ENCODE measurements around the gene SLC27A4. TPM values are rescaled to one million over a fixed set of nuclear protein-coding genes. Genes with fewer than 3 reads are reported as not detected.

Gene SLC27A4
- total RNA-seq, 1 donor from 2014 or later, result 26.4 TPM

DNA sequence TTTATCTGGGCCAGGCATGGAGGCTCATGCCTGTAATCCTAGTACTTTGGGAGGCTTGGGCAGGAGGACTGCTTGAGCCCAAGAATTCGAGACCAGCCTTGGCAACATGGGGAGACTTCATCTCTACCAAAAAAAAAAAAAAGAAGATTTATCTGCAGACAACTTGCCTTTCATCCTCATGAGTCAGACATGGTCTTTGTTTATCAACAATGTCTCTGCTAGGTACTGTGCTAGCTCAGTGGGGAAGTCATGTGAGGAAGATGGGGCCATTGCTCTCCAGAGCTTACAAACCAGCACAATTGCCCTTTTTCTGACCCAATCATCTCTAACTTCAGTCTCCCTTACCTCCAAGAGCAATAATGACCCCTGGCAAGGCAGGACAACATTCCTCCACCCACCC lies 32.5 kb downstream of the SLC27A4 start:
- Mint-ChIP-seq H3K4me1 (ENCODE audit: low read depth) (peaks cover 20% of the 10 kb centered on the region), H3K36me3 (ENCODE audit: insufficient read depth) (no peaks in the 10 kb centered on the region), H3K27me3 (no peaks in the 10 kb centered on the region), H3K4me3 (ENCODE audit: low read depth) (peak overlapping the region; percentile 97), H3K27ac (no peak overlapping the region), H3K9me3 (ENCODE audit: low read depth) (no peaks in the 10 kb centered on the region)
- TF ChIP-seq CTCF (IDR thresholded peaks at IDR 0.05; ENCODE audit: unreplicated experiment), result no peak
- DNase-seq (ENCODE audit: low spot score, unreplicated experiment), result no peak

GRCh38 chr9:128374221-128374675 lies 33.9 kb downstream of the SLC27A4 start:
- no peaks in the 10 kb centered on the region for H3K27me3 Mint-ChIP-seq
- no peaks in the 10 kb centered on the region for H3K9me3 Mint-ChIP-seq (ENCODE audit: low read depth)
- H3K4me1 Mint-ChIP-seq (ENCODE audit: low read depth), result peaks cover 20% of the 10 kb centered on the region
- no peak overlapping the region for H3K4me3 Mint-ChIP-seq (ENCODE audit: low read depth)
- no peak for TF ChIP-seq CTCF (IDR thresholded peaks at IDR 0.05; ENCODE audit: unreplicated experiment)
- H3K27ac Mint-ChIP-seq, result no peak overlapping the region
- no peaks in the 10 kb centered on the region for H3K36me3 Mint-ChIP-seq (ENCODE audit: insufficient read depth)
- DNase-seq (ENCODE audit: low spot score, unreplicated experiment), result no peak

DNA sequence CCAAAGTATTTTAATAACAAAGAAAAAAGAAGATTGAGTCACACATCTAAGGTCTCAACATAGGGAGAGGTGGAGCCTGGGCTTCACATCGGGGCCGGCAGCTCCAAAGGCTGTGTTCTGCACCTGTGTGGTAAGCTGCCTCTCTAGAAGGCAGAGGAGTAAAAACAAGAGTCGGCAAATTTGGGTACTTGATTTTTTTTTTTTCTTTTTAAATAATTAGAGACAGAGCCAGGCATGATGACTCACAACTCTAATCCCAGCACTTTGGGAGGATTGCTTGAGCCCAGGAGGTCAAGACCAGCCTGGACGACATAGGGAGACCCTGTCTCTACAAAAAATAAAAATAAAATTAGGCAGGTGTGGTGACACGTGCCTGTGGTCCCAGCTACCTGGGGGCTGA lies 35.5 kb downstream of the SLC27A4 start:
- H3K36me3 Mint-ChIP-seq (ENCODE audit: insufficient read depth), result no peaks in the 10 kb centered on the region
- H3K9me3 Mint-ChIP-seq (ENCODE audit: low read depth), result no peaks in the 10 kb centered on the region
- no peak for DNase-seq (ENCODE audit: low spot score, unreplicated experiment)
- peaks cover 12% of the 10 kb centered on the region for H3K4me1 Mint-ChIP-seq (ENCODE audit: low read depth)
- H3K27me3 Mint-ChIP-seq, result no peaks in the 10 kb centered on the region
- H3K4me3 Mint-ChIP-seq (ENCODE audit: low read depth), result no peak overlapping the region
- TF ChIP-seq CTCF (IDR thresholded peaks at IDR 0.05; ENCODE audit: unreplicated experiment), result no peak
- H3K27ac Mint-ChIP-seq, result no peak overlapping the region

- DNase-seq (ENCODE audit: low spot score, unreplicated experiment), result no peak
- Mint-ChIP-seq H3K27ac (no peak overlapping the region), H3K27me3 (no peaks in the 10 kb centered on the region), H3K36me3 (ENCODE audit: insufficient read depth) (peaks cover 4% of the 10 kb centered on the region), H3K4me1 (ENCODE audit: low read depth) (no peaks in the 10 kb centered on the region), H3K4me3 (ENCODE audit: low read depth) (no peak overlapping the region), H3K9me3 (ENCODE audit: low read depth) (no peaks in the 10 kb centered on the region)
- TF ChIP-seq CTCF (IDR thresholded peaks at IDR 0.05; ENCODE audit: unreplicated experiment), result no peak
Measured at GRCh38 chr9:128382261-128382660, 41.9 kb downstream of the SLC27A4 start.

- no peak overlapping the region for H3K27ac Mint-ChIP-seq
- H3K27me3 Mint-ChIP-seq, result no peaks in the 10 kb centered on the region
- DNase-seq (ENCODE audit: low spot score, unreplicated experiment), result no peak
- H3K4me3 Mint-ChIP-seq (ENCODE audit: low read depth), result no peak overlapping the region
- no peak for TF ChIP-seq CTCF (IDR thresholded peaks at IDR 0.05; ENCODE audit: unreplicated experiment)
- H3K4me1 Mint-ChIP-seq (ENCODE audit: low read depth), result no peaks in the 10 kb centered on the region
- no peaks in the 10 kb centered on the region for H3K9me3 Mint-ChIP-seq (ENCODE audit: low read depth)
- H3K36me3 Mint-ChIP-seq (ENCODE audit: insufficient read depth), result peaks cover 4% of the 10 kb centered on the region
Measured at GRCh38 chr9:128383007-128383753, 42.9 kb downstream of the SLC27A4 start.
